ENCODE results near the gene ATXN1. TPM values are rescaled to one million over a fixed set of nuclear protein-coding genes. Genes with fewer than 3 reads are reported as not detected.

The ATXN1 gene
- total and polyA plus RNA-seq, 2 of the 8 experiments (the other 6 are each of a cell fraction or from before 2014, with no cell fraction given), result 1.6 to 4.0 TPM

DNA sequence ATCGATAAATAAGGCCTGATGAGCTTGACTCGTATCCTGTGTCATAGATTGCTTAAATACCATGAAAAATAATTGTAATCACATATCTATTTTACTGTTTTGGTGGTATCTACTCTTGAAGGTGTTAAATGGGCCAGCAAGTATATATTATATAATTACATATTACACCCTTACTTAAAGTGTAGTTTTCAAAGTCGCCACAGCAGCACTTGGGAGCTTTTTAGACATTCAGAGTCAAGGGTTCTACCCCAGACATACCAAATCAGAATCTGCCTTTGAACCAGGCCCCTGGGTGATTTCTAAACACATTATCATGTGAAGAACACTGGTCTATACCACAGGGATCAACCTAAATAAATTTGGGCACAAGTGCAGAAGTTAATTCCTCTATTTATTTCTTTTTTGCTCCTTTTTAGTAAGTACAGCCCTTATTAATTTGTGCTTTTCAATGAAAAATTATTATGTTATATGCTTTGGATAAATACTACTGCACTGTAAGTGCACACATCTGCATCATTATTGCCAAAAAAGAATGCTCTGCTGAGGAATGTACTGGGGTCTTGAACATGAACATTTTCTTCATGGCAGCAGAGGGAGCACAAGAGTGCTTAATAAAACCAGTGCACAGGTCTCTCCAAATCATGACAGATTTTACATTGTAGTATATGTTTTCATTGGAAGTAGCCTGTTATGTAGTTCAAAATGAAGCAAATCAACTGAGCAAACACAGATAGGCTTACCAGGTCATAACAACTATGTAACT lies 3.1 kb upstream of the ATXN1 start:
- no peak overlapping the region for H4K5ac ChIP-seq (ENCODE audit: insufficient read length, low read depth, low read length)
- no peak overlapping the region for H3K9ac ChIP-seq (replicated peaks in 1 of 4; ENCODE audit: extremely low read depth in 1 of 4, low read depth in 3 of 4, low read length in 3 of 4)
- no peak overlapping the region for H4K91ac ChIP-seq (replicated peaks; ENCODE audit: insufficient read length, low read length)
- ChIA-PET CTCF (ENCODE audit: partially characterized antibody) (interaction anchor here (0.6 to 4.4 kb wide), 31 partner anchors 9 to 479 kb away, joined by 3 to 43 read pairs (median 5); no protein-coding TSS in a partner anchor), POLR2A (ENCODE audit: partially characterized antibody) (no interaction called here)
- H3K27me3 ChIP-seq (replicated peaks in 1 of 4; ENCODE audit: control insufficient read depth in 3 of 4, extremely low read depth in 1 of 4, insufficient read depth in 3 of 4, low read length in 3 of 4), result peaks cover 0 to 13% (median 4%) of the 10 kb centered on the region in 4 experiments; a peak in 5 of 7 replicates
- no peak overlapping the region for H3K27ac ChIP-seq (ENCODE audit: low read depth, low read length)
- no peak overlapping the region for H3K23ac ChIP-seq (ENCODE audit: insufficient read length)
- peaks cover 0 to 2% of the 10 kb centered on the region in 2 experiments for H4K20me1 ChIP-seq (replicated peaks in 1 of 2; ENCODE audit: control insufficient read depth in 1 of 2, insufficient read depth in 2 of 2, low read length in 2 of 2)
- no peak overlapping the region for H3K4ac ChIP-seq (replicated peaks; ENCODE audit: insufficient read length, low read depth, low read length)
- no peak overlapping the region for H3K14ac ChIP-seq (ENCODE audit: insufficient read length)
- FAIRE-seq, result no peak
- no peaks in the 10 kb centered on the region for H3K36me3 ChIP-seq (ENCODE audit: control insufficient read depth in 2 of 4, insufficient read depth in 4 of 4, low read length in 3 of 4)
- H3K9me3 ChIP-seq (ENCODE audit: insufficient read depth in 2 of 2, low read depth in 1 of 2, low read length in 1 of 2), result no peaks in the 10 kb centered on the region
- H2BK15ac ChIP-seq (ENCODE audit: low read length), result no peak overlapping the region
- H2AFZ ChIP-seq (ENCODE audit: low read length), result no peak overlapping the region
- no peak overlapping the region for H3K56ac ChIP-seq (replicated peaks; ENCODE audit: insufficient read length, low read depth, low read length)
- 85% methylated on average over 3 of the region's 3 CpGs; no CpG with 5 or more reads in 1 of the 2 experiments for WGBS, 2 experiments (ENCODE audit: extremely low coverage in 1 of 2, insufficient coverage in 1 of 2, insufficient read length in 1 of 2, insufficient replicate concordance in 2 of 2, low coverage in 1 of 2, low lambda C conversion rate in 2 of 2, missing lambda C conversion rate in 1 of 2)
- H3K4me2 ChIP-seq (ENCODE audit: insufficient read depth in 1 of 2, low read depth in 2 of 2, low read length in 2 of 2), result no peak overlapping the region
- H3K4me3 ChIP-seq (ENCODE audit: extremely low read depth in 1 of 4, insufficient read depth in 2 of 4, low read depth in 3 of 4, low read length in 4 of 4), result no peak overlapping the region
- peaks cover 15% of the 10 kb centered on the region for H3K23me2 ChIP-seq (ENCODE audit: low read depth, low read length)
- no peak for DNase-seq (ENCODE audit: low read depth in 1 of 2, low spot score in 2 of 2)
- H2AK5ac ChIP-seq (ENCODE audit: low read depth, low read length), result no peak overlapping the region
- H2BK12ac ChIP-seq (ENCODE audit: low read depth, low read length), result no peak overlapping the region
- H3K79me2 ChIP-seq (ENCODE audit: control insufficient read depth in 1 of 2, insufficient read depth in 2 of 2, low read length in 2 of 2), result no peaks in the 10 kb centered on the region
- H2BK5ac ChIP-seq (ENCODE audit: low read depth, low read length), result no peak overlapping the region
- no peak overlapping the region for H2BK120ac ChIP-seq (replicated peaks; ENCODE audit: low read depth, low read length)
- H3K79me1 ChIP-seq (ENCODE audit: low read depth, low read length), result no peaks in the 10 kb centered on the region
- no peak overlapping the region for H2BK20ac ChIP-seq (ENCODE audit: low read length)
- no peak overlapping the region for H4K8ac ChIP-seq (ENCODE audit: extremely low read depth, insufficient read depth, low read length)
- H3K4me1 ChIP-seq (replicated peaks in 1 of 4; ENCODE audit: control insufficient read depth in 3 of 4, insufficient read depth in 4 of 4, low read length in 3 of 4), result peaks cover 0 to 10% (median under 1%) of the 10 kb centered on the region in 4 experiments; a peak in 3 of 7 replicates
- H3K18ac ChIP-seq (ENCODE audit: extremely low read depth, low read length), result no peak overlapping the region
- TF ChIP-seq SP1 (IDR thresholded peaks at IDR 0.05; ENCODE audit: low read depth, low read length), result no peak
- TF ChIP-seq CHD1 (IDR thresholded peaks at IDR 0.05; ENCODE audit: low read depth, low read length), result no peak
- TF ChIP-seq, protein P1, sequence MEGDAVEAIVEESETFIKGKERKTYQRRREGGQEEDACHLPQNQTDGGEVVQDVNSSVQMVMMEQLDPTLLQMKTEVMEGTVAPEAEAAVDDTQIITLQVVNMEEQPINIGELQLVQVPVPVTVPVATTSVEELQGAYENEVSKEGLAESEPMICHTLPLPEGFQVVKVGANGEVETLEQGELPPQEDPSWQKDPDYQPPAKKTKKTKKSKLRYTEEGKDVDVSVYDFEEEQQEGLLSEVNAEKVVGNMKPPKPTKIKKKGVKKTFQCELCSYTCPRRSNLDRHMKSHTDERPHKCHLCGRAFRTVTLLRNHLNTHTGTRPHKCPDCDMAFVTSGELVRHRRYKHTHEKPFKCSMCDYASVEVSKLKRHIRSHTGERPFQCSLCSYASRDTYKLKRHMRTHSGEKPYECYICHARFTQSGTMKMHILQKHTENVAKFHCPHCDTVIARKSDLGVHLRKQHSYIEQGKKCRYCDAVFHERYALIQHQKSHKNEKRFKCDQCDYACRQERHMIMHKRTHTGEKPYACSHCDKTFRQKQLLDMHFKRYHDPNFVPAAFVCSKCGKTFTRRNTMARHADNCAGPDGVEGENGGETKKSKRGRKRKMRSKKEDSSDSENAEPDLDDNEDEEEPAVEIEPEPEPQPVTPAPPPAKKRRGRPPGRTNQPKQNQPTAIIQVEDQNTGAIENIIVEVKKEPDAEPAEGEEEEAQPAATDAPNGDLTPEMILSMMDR (IDR thresholded peaks at IDR 0.05; ENCODE audit: control extremely low read depth in 1 of 3, insufficient read depth in 1 of 3, low read depth in 1 of 3, low read length in 3 of 3), result peak in 1 of 3 experiments; percentile 31; a peak in 1 of 4 replicates
- TF ChIP-seq, protein P2, sequence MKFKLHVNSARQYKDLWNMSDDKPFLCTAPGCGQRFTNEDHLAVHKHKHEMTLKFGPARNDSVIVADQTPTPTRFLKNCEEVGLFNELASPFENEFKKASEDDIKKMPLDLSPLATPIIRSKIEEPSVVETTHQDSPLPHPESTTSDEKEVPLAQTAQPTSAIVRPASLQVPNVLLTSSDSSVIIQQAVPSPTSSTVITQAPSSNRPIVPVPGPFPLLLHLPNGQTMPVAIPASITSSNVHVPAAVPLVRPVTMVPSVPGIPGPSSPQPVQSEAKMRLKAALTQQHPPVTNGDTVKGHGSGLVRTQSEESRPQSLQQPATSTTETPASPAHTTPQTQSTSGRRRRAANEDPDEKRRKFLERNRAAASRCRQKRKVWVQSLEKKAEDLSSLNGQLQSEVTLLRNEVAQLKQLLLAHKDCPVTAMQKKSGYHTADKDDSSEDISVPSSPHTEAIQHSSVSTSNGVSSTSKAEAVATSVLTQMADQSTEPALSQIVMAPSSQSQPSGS (IDR thresholded peaks at IDR 0.05; ENCODE audit: low read length), result no peak
- no peak for TF ChIP-seq NANOG (IDR thresholded peaks at IDR 0.05; ENCODE audit: insufficient read depth, low read depth, low read length, poor library complexity, severe bottlenecking)
- TF ChIP-seq TCF12 (IDR thresholded peaks at IDR 0.05; ENCODE audit: low read depth, low read length), result no peak
- TF ChIP-seq KDM4A (IDR thresholded peaks at IDR 0.05; ENCODE audit: low read depth, low read length, severe bottlenecking), result no peak
- TF ChIP-seq SUZ12 (IDR thresholded peaks at IDR 0.05; ENCODE audit: low read length), result no peak
